H1 (cell line): ENCODE results near the gene ELOVL5.

Experiments used
- BRCA1 ChIP-seq: IDR thresholded peaks from 2 replicates; pipeline ENCODE4 v1.6.1; 2012; ENCODE audit warnings: low read depth, low read length, improper control_type of control experiment
- CTCF ChIP-seq, 3 experiments: IDR thresholded peaks; 1 replicate in 2 of 3; 2 replicates in 1 of 3; pipeline versions ENCODE4 v1.5.1 to v1.6.1; 2011; ENCODE audit warnings: low read length in 3 of 3, mild to moderate bottlenecking in 3 of 3, inconsistent platforms in 2 of 3, low read depth in 1 of 3, moderate library complexity in 1 of 3; ENCODE audit not compliant: insufficient read depth in 1 of 3; ENCODE audit errors: control extremely low read depth in 1 of 3
- JUND ChIP-seq: IDR thresholded peaks from 2 replicates; pipeline ENCODE4 v1.6.1; 2011; ENCODE audit warnings: mild to moderate bottlenecking, improper control_type of control experiment, low read length
- RFX5 ChIP-seq: IDR thresholded peaks from 2 replicates; pipeline ENCODE4 v1.6.1; 2011; ENCODE audit warnings: low read depth, low read length, improper control_type of control experiment, borderline replicate concordance
- SP1 ChIP-seq: IDR thresholded peaks from 2 replicates; pipeline ENCODE4 v1.6.1; 2011; ENCODE audit warnings: low read depth, low read length

- TF ChIP-seq RFX5 (no peak), CTCF (IDR thresholded peaks at IDR 0.05; ENCODE audit: control extremely low read depth in 1 of 3, insufficient read depth in 1 of 3, low read depth in 1 of 3, low read length in 3 of 3) (no peak), BRCA1 (no peak), JUND (no peak), SP1 (no peak)
These were observed 104.3 kb downstream of the ELOVL5 start for GRCh38 chr6:53244399-53244931.
